DOHH2 (cell line): ENCODE measurements around the gene MRPL55.

Experiments
- CTCF ChIP-seq: fragments of 200-600 bp; sonication (generic); IDR thresholded peaks from one replicate; pipeline ENCODE4 v1.5.1; 2014; ENCODE audit warnings: antibody characterized with exemption, mild to moderate bottlenecking, low read depth, low read length; ENCODE audit not compliant: poor library complexity, severe bottlenecking
- EZH2phosphoT487 ChIP-seq: fragments of 200-600 bp; sonication (generic); IDR thresholded peaks from 2 replicates; pipeline ENCODE4 v1.6.1; 2017; ENCODE audit warnings: borderline replicate concordance, mild to moderate bottlenecking, antibody characterized with exemption, low read length, moderate library complexity, mixed read lengths

GRCh38 chr1:228082918-228083870 lies 25.9 kb downstream of the MRPL55 start:
- TF ChIP-seq CTCF (no peak), EZH2phosphoT487 (no peak)
